Calu3 (cell line): Measurements from ENCODE around the gene PCNX1. TPM values are rescaled to one million over a fixed set of nuclear protein-coding genes. Genes with fewer than 3 reads are reported as not detected.

Experiments used
- BruUV-seq: library from RNA; stranded (reverse); fragments of 400-500 nt; replicated peaks from 2 replicates; lab custom pipeline; 2021; lab: Mats Ljungman, UMichigan
- CTCF ChIA-PET: fragments of 300-600 bp; sonication (Branson Sonifier 250); formaldehyde crosslinking; loops from one replicate; lab custom pipeline; 2022; ENCODE audit warnings: antibody characterized with exemption; lab: Charles Lee
- DNase-seq: peaks from one replicate; pipeline ENCODE4 v3.0.0; 2022
- H3K27ac Mint-ChIP-seq: one replicate; pipeline ENCODE4 v1.8.0; 2022; ENCODE audit warnings: mixed read lengths; ENCODE audit not compliant: unreplicated experiment
- H3K27me3 Mint-ChIP-seq: one replicate; pipeline ENCODE4 v1.8.0; 2022; ENCODE audit warnings: mixed read lengths; ENCODE audit not compliant: unreplicated experiment
- H3K36me3 Mint-ChIP-seq: one replicate; pipeline ENCODE4 v1.8.0; 2022; ENCODE audit warnings: mild to moderate bottlenecking, moderate library complexity, mixed read lengths; ENCODE audit not compliant: insufficient read depth, unreplicated experiment
- H3K4me1 Mint-ChIP-seq: one replicate; pipeline ENCODE4 v1.8.0; 2022; ENCODE audit warnings: mild to moderate bottlenecking, low read depth, mixed read lengths; ENCODE audit not compliant: unreplicated experiment
- H3K4me3 Mint-ChIP-seq: one replicate; pipeline ENCODE4 v1.8.0; 2022; ENCODE audit warnings: mild to moderate bottlenecking, low read depth, moderate library complexity, mixed read lengths; ENCODE audit not compliant: unreplicated experiment
- H3K9me3 Mint-ChIP-seq: one replicate; pipeline ENCODE4 v1.8.0; 2022; ENCODE audit warnings: low read depth, mixed read lengths; ENCODE audit not compliant: unreplicated experiment
- CTCF ChIP-seq: fragments of 200-600 bp; IDR thresholded peaks from one replicate; pipeline ENCODE4 v1.8.0; 2022; ENCODE audit warnings: antibody characterized with exemption; ENCODE audit not compliant: unreplicated experiment
- intact Hi-C: fragments of 100-400 bp; cut with micrococcal nuclease; formaldehyde crosslinking; loops from one replicate; pipeline ENCODE4 v1.10.0; 2022; ENCODE audit not compliant: unreplicated experiment
- total RNA-seq: library from RNA; stranded (reverse); gene quantifications from 2 replicates; pipeline ENCODE4 v1.2.3, GENCODE V29; 2022

The PCNX1 gene
- total RNA-seq, 1 experiment from 2014 or later = 34.1 TPM

GRCh38 chr14:71022939-71023338 is 115.7 kb downstream of the PCNX1 start:
- H3K36me3 Mint-ChIP-seq = no peaks in the 10 kb centered on the region
- no peak for DNase-seq
- CTCF ChIA-PET = no interaction called here
- no peaks in the 10 kb centered on the region for H3K9me3 Mint-ChIP-seq
- no peak for TF ChIP-seq CTCF
- intact Hi-C loops = no loop called here
- peaks cover 9% of the 10 kb centered on the region for H3K4me1 Mint-ChIP-seq
- H3K27me3 Mint-ChIP-seq = no peaks in the 10 kb centered on the region
- no TSS peak for BruUV-seq
- no peak overlapping the region for H3K27ac Mint-ChIP-seq
- no peak overlapping the region for H3K4me3 Mint-ChIP-seq

GRCh38 chr14:71029236-71029781 is 122.0 kb downstream of the PCNX1 start:
- intact Hi-C loops = no loop called here
- Mint-ChIP-seq H3K9me3 (no peaks in the 10 kb centered on the region), H3K36me3 (no peaks in the 10 kb centered on the region), H3K4me3 (no peak overlapping the region), H3K27me3 (no peaks in the 10 kb centered on the region), H3K4me1 (no peaks in the 10 kb centered on the region), H3K27ac (no peak overlapping the region)
- no TSS peak for BruUV-seq
- TF ChIP-seq CTCF = no peak
- CTCF ChIA-PET = no interaction called here
- no peak for DNase-seq

- BruUV-seq = no TSS peak
- H3K27me3 Mint-ChIP-seq = no peaks in the 10 kb centered on the region
- no peaks in the 10 kb centered on the region for H3K4me1 Mint-ChIP-seq
- CTCF ChIA-PET = no interaction called here
- no peak for TF ChIP-seq CTCF
- intact Hi-C loops = no loop called here
- no peak overlapping the region for H3K27ac Mint-ChIP-seq
- H3K36me3 Mint-ChIP-seq = no peaks in the 10 kb centered on the region
- no peak overlapping the region for H3K4me3 Mint-ChIP-seq
- no peaks in the 10 kb centered on the region for H3K9me3 Mint-ChIP-seq
- DNase-seq = no peak
Measured at GRCh38 chr14:71031000-71031399, 123.7 kb downstream of the PCNX1 start.

GRCh38 chr14:71036433-71036832 is 129.2 kb downstream of the PCNX1 start:
- BruUV-seq = no TSS peak
- Mint-ChIP-seq H3K36me3 (no peaks in the 10 kb centered on the region), H3K27me3 (no peaks in the 10 kb centered on the region), H3K4me3 (no peak overlapping the region), H3K27ac (no peak overlapping the region), H3K9me3 (no peaks in the 10 kb centered on the region), H3K4me1 (no peaks in the 10 kb centered on the region)
- no peak for DNase-seq
- TF ChIP-seq CTCF = no peak
- intact Hi-C loops = no loop called here
- CTCF ChIA-PET = no interaction called here
